Measurements from ENCODE around the gene STRN.

The STRN gene

DNA sequence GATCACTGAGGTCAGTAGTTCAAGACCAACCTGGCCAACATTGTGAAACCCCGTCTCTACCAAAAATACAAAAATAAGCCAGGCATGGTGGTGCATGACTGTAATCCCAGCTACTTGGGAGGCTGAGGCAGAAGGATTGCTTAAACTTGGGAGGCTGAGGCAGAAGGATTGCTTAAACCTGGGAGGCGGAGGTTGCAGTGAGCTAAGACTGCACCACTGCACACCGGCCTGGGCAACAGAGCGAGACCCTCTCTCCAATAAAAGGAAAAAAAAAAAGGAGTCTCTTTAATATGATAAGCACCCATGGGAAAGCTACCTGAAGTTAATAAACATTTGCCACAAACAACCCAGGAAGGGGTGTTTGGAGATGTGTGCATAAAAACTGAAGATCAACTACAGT, 2.6 kb downstream of the STRN start:
- TF ChIP-seq, protein P1, sequence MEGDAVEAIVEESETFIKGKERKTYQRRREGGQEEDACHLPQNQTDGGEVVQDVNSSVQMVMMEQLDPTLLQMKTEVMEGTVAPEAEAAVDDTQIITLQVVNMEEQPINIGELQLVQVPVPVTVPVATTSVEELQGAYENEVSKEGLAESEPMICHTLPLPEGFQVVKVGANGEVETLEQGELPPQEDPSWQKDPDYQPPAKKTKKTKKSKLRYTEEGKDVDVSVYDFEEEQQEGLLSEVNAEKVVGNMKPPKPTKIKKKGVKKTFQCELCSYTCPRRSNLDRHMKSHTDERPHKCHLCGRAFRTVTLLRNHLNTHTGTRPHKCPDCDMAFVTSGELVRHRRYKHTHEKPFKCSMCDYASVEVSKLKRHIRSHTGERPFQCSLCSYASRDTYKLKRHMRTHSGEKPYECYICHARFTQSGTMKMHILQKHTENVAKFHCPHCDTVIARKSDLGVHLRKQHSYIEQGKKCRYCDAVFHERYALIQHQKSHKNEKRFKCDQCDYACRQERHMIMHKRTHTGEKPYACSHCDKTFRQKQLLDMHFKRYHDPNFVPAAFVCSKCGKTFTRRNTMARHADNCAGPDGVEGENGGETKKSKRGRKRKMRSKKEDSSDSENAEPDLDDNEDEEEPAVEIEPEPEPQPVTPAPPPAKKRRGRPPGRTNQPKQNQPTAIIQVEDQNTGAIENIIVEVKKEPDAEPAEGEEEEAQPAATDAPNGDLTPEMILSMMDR (IDR thresholded peaks at IDR 0.05; ENCODE audit: extremely low read depth, insufficient read depth, missing control alignments): no peak
- in situ Hi-C loops (cut with MboI; ENCODE audit: low pct_unique_long_range_greater_than_20kb, low sequenced_read_pairs, unreplicated experiment): no loop called here
- no peak for DNase-seq (ENCODE audit: low spot score)

DNA sequence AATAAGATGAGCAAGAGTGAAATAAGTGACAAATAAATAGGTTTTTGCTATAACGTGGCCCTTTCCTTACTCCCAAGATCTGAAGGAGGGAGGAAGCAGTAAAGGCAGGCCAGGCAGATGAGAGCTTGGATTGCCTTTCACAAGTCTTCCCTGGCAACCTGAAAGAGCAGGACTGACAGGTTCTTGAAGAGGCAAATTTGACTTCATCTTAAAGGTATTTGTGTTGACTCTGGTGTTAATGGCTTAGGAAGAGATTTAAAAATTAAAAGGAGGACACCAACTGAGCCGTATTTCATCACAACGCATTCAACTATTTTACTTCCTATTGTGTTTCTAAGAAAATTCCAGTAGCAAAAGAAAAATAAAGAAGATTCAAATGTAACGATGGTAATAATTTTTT, 3.2 kb downstream of the STRN start:
- in situ Hi-C loops (cut with MboI; ENCODE audit: low pct_unique_long_range_greater_than_20kb, low sequenced_read_pairs, unreplicated experiment): no loop called here
- TF ChIP-seq, protein P1 (IDR thresholded peaks at IDR 0.05; ENCODE audit: extremely low read depth, insufficient read depth, missing control alignments): no peak
- no peak for DNase-seq (ENCODE audit: low spot score)

DNA sequence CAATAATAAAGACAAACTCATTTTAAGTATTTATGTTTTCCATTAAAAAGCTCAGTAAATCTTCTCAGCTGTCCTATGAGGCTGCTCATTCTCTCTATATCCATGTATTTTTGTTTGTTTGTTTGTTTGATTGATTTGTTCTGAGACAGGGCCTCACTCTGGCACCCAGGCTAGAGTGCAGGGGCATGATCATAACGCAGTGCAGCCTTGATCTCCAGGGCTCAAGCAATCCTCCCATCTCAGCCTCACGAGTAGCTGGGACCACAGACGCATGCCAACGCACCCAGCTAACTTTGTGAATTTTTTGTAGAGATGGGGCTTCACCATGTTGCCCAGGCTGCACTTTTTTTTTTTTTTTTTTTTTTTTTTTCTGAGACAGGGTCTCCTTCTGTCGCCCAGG, 5.6 kb downstream of the STRN start:
- in situ Hi-C loops (cut with MboI; ENCODE audit: low pct_unique_long_range_greater_than_20kb, low sequenced_read_pairs, unreplicated experiment): no loop called here
- TF ChIP-seq, protein P1 (IDR thresholded peaks at IDR 0.05; ENCODE audit: extremely low read depth, insufficient read depth, missing control alignments): no peak

DNA sequence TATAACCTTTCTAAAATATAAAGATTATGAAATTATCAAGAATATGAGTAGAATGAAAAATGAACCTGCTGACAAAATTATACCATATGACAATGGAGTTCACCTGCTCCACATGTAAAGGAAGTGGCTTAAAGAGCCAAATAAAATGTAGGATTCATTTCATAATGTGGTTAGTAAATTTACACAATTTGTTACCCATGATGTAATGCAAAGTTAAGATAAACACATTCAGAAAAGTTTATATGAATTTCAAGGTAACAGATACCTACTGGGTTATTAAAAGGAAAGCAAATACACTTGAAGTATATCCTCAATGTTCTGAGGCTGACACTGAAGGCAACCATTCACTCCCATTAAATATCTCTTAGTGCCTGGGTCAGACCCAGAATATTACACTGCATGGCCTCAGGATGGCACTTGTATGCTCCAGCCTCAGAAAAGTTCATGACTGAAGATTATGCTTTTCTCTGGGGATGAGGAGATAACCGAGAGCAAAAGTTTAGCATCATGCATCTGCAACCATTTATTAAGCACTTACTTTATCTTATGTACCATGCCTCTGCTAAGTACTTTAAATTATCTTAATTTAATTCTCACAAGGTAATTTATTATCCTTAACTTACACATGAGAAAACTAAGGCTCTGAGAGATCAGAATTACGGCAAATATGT, 6.2 kb downstream of the STRN start:
- TF ChIP-seq, protein P1 (IDR thresholded peaks at IDR 0.05; ENCODE audit: extremely low read depth, insufficient read depth, missing control alignments): no peak
- in situ Hi-C loops (cut with MboI; ENCODE audit: low pct_unique_long_range_greater_than_20kb, low sequenced_read_pairs, unreplicated experiment): no loop called here
- no peak for DNase-seq (ENCODE audit: low spot score)

More for the DNA sequence above, 5.6 kb downstream of the STRN start:
- no peak for DNase-seq (ENCODE audit: low spot score)

DNA sequence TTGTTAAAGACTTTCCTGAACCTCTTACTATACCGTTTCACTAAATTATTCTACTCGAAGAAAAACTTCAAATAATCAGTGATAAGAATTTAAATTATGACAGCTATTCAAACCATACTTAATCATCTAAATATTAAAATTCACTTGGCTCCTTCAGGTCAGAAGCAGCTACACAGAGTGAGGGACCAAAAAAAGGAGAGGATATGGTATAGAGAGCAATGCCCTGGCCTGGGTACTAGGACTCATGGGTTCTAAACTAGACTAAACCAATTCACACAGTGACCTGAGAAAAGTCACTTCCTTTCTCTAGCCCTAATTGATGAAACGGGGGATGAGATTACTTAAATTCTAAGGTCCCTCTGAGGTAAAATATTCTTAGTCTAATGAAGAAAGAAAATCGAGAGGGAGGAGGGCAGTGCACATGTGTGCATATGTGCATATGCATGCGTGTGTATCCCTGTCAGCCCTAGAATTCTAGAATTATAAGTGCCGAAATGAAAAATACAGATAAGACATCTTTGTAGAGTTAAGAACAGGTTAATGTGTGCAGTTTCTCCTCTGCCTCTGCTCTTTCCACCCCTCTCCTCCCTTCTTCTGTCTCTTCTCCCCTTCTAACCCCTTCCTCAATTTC, 11.2 kb downstream of the STRN start:
- in situ Hi-C loops (cut with MboI; ENCODE audit: low pct_unique_long_range_greater_than_20kb, low sequenced_read_pairs, unreplicated experiment): no loop called here
- DNase-seq (ENCODE audit: low spot score): no peak
- TF ChIP-seq, protein P1 (IDR thresholded peaks at IDR 0.05; ENCODE audit: extremely low read depth, insufficient read depth, missing control alignments): no peak

DNA sequence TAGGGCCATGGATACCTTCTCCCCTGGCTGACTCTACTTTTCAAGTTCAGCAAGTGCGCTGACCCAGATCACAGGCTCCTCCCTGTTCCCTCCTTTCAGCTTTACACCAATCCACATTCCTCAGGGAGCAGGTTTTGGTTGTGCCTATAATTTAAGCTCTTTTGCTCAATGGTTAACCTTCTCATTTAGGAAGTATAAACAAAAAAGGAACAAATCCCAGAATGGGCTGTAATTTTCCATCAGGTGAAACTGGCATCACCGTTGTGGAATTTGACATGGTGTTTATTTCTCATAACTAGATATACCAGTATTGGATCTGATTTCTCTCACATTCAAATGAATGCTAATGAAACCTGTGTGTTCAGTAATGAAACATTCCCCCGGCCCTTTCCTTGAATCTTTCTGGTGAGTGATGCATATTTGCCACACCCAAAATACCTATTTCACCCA, 13.6 kb downstream of the STRN start:
- TF ChIP-seq, protein P1 (IDR thresholded peaks at IDR 0.05; ENCODE audit: extremely low read depth, insufficient read depth, missing control alignments): no peak
- in situ Hi-C loops (cut with MboI; ENCODE audit: low pct_unique_long_range_greater_than_20kb, low sequenced_read_pairs, unreplicated experiment): no loop called here
- no peak for DNase-seq (ENCODE audit: low spot score)
